WTC11 (cell line): ENCODE results near the gene PHLDB1.

ENCODE experiments used
- AFF4 ChIP-seq: sonication (generic); formaldehyde crosslinking; IDR thresholded peaks from 2 replicates; pipeline ENCODE4 v1.8.1; 2023; ENCODE audit warnings: mild to moderate bottlenecking, missing genetic modification reagents, borderline replicate concordance
- ATF3 ChIP-seq: sonication (generic); formaldehyde crosslinking; conservative IDR thresholded peaks from 2 replicates; pipeline ENCODE4 v1.8.1; 2022; ENCODE audit warnings: mild to moderate bottlenecking, missing genetic modification reagents
- CDX4 ChIP-seq: fragments of 250-450 bp; sonication (Bioruptor Pico); IDR thresholded peaks from 2 replicates; pipeline ENCODE4 v1.9.0; 2021; ENCODE audit warnings: moderate library complexity, mild to moderate bottlenecking, inconsistent platforms, borderline replicate concordance
- CREB1 ChIP-seq: sonication (generic); formaldehyde crosslinking; IDR thresholded peaks from 2 replicates; pipeline ENCODE4 v1.8.0; 2023; ENCODE audit warnings: mild to moderate bottlenecking, missing genetic modification reagents
- CREM ChIP-seq: sonication (generic); formaldehyde crosslinking; IDR thresholded peaks from 2 replicates; pipeline ENCODE4 v1.8.1; 2022; ENCODE audit warnings: mild to moderate bottlenecking, missing genetic modification reagents, moderate library complexity
- CTCF ChIP-seq: fragments of 200-600 bp; IDR thresholded peaks from 2 replicates; pipeline ENCODE4 v1.8.0; 2022; ENCODE audit warnings: antibody characterized with exemption
- E2F4 ChIP-seq: sonication (generic); formaldehyde crosslinking; IDR thresholded peaks from 2 replicates; pipeline ENCODE4 v1.8.1; 2022; ENCODE audit warnings: low read depth, mild to moderate bottlenecking, moderate library complexity, missing genetic modification reagents, borderline replicate concordance
- IRF1 ChIP-seq: sonication (generic); formaldehyde crosslinking; IDR thresholded peaks from 2 replicates; pipeline ENCODE4 v1.8.0; 2023; ENCODE audit warnings: missing genetic modification reagents
- TCF7 ChIP-seq: sonication (generic); formaldehyde crosslinking; IDR thresholded peaks from 2 replicates; pipeline ENCODE4 v1.8.0; 2022; ENCODE audit warnings: mild to moderate bottlenecking, low read depth, missing genetic modification reagents, moderate library complexity
- TEAD4 ChIP-seq: sonication (generic); formaldehyde crosslinking; IDR thresholded peaks from 2 replicates; pipeline ENCODE4 v1.8.0; 2022; ENCODE audit warnings: mild to moderate bottlenecking, missing genetic modification reagents

- no peak for TF ChIP-seq CREM (CRISPR knock-in tag)
- no peak for TF ChIP-seq CTCF
- TF ChIP-seq TEAD4: no peak
- TF ChIP-seq IRF1 (CRISPR knock-in tag): no peak
- no peak for TF ChIP-seq ATF3 (CRISPR knock-in tag)
- TF ChIP-seq AFF4 (CRISPR knock-in tag): no peak
- no peak for TF ChIP-seq E2F4 (CRISPR knock-in tag)
- TF ChIP-seq TCF7: no peak
- TF ChIP-seq CDX4 (CRISPR knock-in tag): no peak
- TF ChIP-seq CREB1 (CRISPR knock-in tag): no peak
These were observed 59.0 kb downstream of the PHLDB1 start for GRCh38 chr11:118666371-118666770.
